Stimulated activated CD4-positive, alpha-beta T cell treated with anti-CD3 and anti-CD28 coated beads, Interleukin-4, amount 100 ng/mL, for 24 hours (primary cell): ENCODE data around the gene KCNMA1.

Experiments used
- DNase-seq: peaks from one replicate; pipeline ENCODE4 v3.0.0-alpha.2; 2020

Gene KCNMA1

GRCh38 chr10:76840802-76841201 is 796.8 kb downstream of the KCNMA1 start:
- DNase-seq = no peak

- no peak for DNase-seq
Measured at GRCh38 chr10:76839276-76839675, 798.3 kb downstream of the KCNMA1 start.

GRCh38 chr10:76830218-76830617 is 807.4 kb downstream of the KCNMA1 start:
- no peak for DNase-seq

GRCh38 chr10:76829724-76830123 is 807.9 kb downstream of the KCNMA1 start:
- no peak for DNase-seq
